Activated naive CD4-positive, alpha-beta T cell treated with anti-CD3 and anti-CD28 coated beads, Interleukin-2, amount 50 U/mL, for 16 hours (primary cell): ENCODE data around the gene CPLX1.
A peak's percentile ranks its signal among the peaks of the same experiment; 100 is the strongest.
"Not testable (repeated sequence)": the region's sequence is repeated elsewhere in the genome, so short reads cannot be mapped to it uniquely, and the experiment has no call there.

Experiments
- DNase-seq: peaks from one replicate; pipeline ENCODE4 v3.0.0-alpha.2; 2020

Gene CPLX1

GRCh38 chr4:818106-818921 lies 7.6 kb downstream of the CPLX1 start:
- DNase-seq = no peak

- no peak for DNase-seq
These were observed 10.3 kb downstream of the CPLX1 start for GRCh38 chr4:815464-816146.

GRCh38 chr4:814312-814850 lies 11.5 kb downstream of the CPLX1 start:
- no peak for DNase-seq

- no peak for DNase-seq
These were observed 12.0 kb downstream of the CPLX1 start for GRCh38 chr4:813900-814299.

- DNase-seq = no peak
These were observed 16.9 kb downstream of the CPLX1 start for GRCh38 chr4:808860-809570.

- DNase-seq = no peak
These were observed 18.1 kb downstream of the CPLX1 start for GRCh38 chr4:807792-808191.

- DNase-seq = not testable (repeated sequence)
These were observed 18.9 kb downstream of the CPLX1 start for GRCh38 chr4:806979-807378.

- no peak for DNase-seq
These were observed 21.1 kb downstream of the CPLX1 start for GRCh38 chr4:804804-805203.

- no peak for DNase-seq
These were observed 22.0 kb downstream of the CPLX1 start for GRCh38 chr4:803884-804283.

GRCh38 chr4:801436-802124 lies 24.3 kb downstream of the CPLX1 start:
- no peak for DNase-seq

GRCh38 chr4:797066-797465 lies 28.9 kb downstream of the CPLX1 start:
- no peak for DNase-seq

GRCh38 chr4:796206-796605 lies 29.7 kb downstream of the CPLX1 start:
- DNase-seq = no peak

- no peak for DNase-seq
These were observed 30.2 kb downstream of the CPLX1 start for GRCh38 chr4:795726-796119.

- no peak for DNase-seq
These were observed 30.8 kb downstream of the CPLX1 start for GRCh38 chr4:794900-795725.

GRCh38 chr4:793941-794621 lies 31.8 kb downstream of the CPLX1 start:
- no peak for DNase-seq

GRCh38 chr4:793093-793861 lies 32.7 kb downstream of the CPLX1 start:
- DNase-seq = no peak

GRCh38 chr4:792626-793092 lies 33.3 kb downstream of the CPLX1 start:
- DNase-seq = no peak

- DNase-seq = peak; percentile 50
These were observed 33.9 kb downstream of the CPLX1 start for GRCh38 chr4:791898-792625.

- no peak for DNase-seq
These were observed 34.6 kb downstream of the CPLX1 start for GRCh38 chr4:791252-791897.
